ENCODE results near the gene KIF27. TPM values are rescaled to one million over a fixed set of nuclear protein-coding genes. Genes with fewer than 3 reads are reported as not detected.
A peak's percentile ranks its signal among the peaks of the same experiment; 100 is the strongest.
"Not testable (repeated sequence)": the region's sequence is repeated elsewhere in the genome, so short reads cannot be mapped to it uniquely, and the experiment has no call there.

The KIF27 gene
- total and polyA plus RNA-seq, 12 donors = 0.57 to 6.3 (median 2.9) TPM

- 8 to 10% methylated on average over 23 of the region's 23 CpGs for WGBS, 2 donors
- H3K9me3 ChIP-seq = no peaks in the 10 kb centered on the region
- peaks cover 0 to 40% (median 11%) of the 10 kb centered on the region in 9 donors for H3K36me3 ChIP-seq
- peak; percentile 24 to 36 for DNase-seq
- H3K4me1 ChIP-seq = peaks cover 4 to 23% (median 17%) of the 10 kb centered on the region in 9 donors
- TF ChIP-seq CTCF (IDR thresholded peaks at IDR 0.05) = no peak
- peak overlapping the region; percentile 28 to 92 (median 88) for H3K27ac ChIP-seq
- no peaks in the 10 kb centered on the region for H3K27me3 ChIP-seq
- peak; percentile 57 to 73 (median 68) for ATAC-seq
- intact Hi-C loops (cut with DNase I) = loop anchor here in 5 of 10 donors (1.0 to 10.0 kb wide), 5 partner anchors 23 to 306 kb away; no protein-coding TSS in a partner anchor
- peak overlapping the region; percentile 60 to 85 (median 80) for H3K4me3 ChIP-seq
These were observed 34.8 kb upstream of the KIF27 start for GRCh38 chr9:83956086-83956435.

DNA sequence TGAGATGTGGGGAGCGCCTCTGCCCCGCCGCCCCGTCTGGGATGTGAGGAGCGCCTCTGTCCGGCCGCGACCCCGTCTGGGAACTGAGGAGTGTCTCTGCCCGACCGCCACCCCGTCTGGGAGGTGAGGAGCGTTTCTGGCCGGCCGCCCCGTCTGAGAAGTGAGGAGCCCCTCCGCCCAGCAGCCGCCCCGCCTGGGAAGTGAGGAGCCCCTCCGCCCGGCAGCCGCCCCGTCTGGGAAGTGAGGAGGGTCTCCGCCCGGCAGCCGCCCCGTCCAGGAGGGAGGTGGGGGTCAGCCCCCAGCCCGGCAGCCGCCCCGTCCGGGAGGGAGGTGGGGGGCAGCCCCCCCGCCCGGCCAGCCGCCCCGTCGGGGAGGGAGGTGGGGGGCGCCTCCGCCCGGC is 26.9 kb upstream of the KIF27 start:
- H3K4me1 ChIP-seq; DNase-seq; H3K27ac ChIP-seq; H3K9me3 ChIP-seq; H3K27me3 ChIP-seq; ATAC-seq; H3K4me3 ChIP-seq; intact Hi-C loops (cut with DNase I): not testable (repeated sequence)
- H3K36me3 ChIP-seq = peaks cover 0 to 91% (median 21%) of the 10 kb centered on the region in 9 donors
- 97 to 99% methylated on average over 21 to 30 of the region's 39 CpGs for WGBS, 2 donors

DNA sequence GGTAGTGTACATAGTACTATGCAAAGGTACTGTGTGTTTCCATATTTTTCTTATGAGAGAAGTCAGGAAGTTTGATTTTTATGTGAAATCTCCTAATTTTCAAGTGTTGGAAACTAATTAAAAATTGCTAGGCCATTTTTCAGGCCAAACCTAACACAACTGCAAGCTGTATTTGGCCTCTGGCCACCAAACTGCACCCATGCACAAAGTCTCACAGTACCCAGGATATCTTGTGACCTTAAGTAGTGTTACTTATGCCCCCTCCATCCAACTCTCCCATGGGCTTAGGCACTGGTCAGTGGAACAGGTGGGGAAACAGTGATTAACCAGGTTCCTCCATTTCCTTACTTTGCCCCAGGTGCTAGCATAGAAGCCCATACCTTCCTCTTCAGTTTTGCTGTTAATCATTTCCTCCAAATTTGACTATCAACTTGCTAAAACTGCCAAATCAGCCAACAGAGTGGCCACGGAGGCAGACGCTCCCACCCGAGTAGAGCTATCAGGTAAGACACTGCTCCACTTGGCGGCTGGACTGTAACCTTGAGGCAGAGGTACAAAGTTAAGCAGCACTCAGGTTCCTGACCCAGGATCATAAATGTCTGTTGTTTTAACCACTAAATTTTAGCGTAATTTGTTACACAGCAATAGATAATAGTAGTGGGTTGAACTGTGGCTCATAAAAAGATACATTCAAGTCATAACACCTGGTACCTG is 19.5 kb upstream of the KIF27 start:
- Histone ChIP-seq H3K4me1 (peaks cover 0 to 13% (median 0%) of the 10 kb centered on the region in 9 donors), H3K9me3 (no peaks in the 10 kb centered on the region), H3K27ac (no peak overlapping the region), H3K4me3 (no peak overlapping the region), H3K27me3 (no peaks in the 10 kb centered on the region), H3K36me3 (peaks cover 0 to 80% (median 35%) of the 10 kb centered on the region in 9 donors)
- intact Hi-C loops (cut with DNase I) = no loop called here
- 83 to 88% methylated on average over 5 of the region's 5 CpGs for WGBS, 2 donors
- no peak for DNase-seq
- ATAC-seq = no peak
- no peak for TF ChIP-seq CTCF (IDR thresholded peaks at IDR 0.05)

DNA sequence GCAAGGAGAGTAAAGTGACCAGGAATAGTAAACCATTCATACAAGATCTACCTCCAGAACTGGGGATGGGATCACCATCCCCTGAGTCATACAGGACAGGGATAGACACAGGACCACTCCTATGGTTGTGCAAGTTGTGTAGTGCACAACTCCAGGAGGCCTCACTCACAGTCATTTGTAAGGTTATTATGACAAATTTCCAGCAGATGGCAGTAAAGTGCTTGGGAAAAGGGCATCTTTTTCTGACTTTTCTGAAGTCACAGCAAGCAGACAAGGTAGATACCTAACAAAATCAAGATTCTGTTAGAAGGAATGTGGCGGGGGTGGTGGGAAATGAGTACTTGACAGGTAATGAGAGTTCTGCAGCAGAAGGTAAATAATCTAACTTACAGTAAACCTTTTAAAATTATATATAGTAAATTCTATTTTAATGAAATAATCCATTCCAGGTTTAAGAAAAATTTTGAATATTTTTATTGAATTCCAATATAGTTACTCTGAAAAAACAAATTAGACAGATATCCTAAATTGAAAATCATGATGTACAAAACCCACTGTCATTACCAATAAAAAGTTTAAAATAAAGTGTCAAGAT is 16.7 kb upstream of the KIF27 start:
- WGBS, 2 donors = 41 to 56% methylated on average over 1 of the region's 1 CpG
- no peak overlapping the region for H3K4me3 ChIP-seq
- peak in 1 of 2 donors; percentile 13 for DNase-seq
- ATAC-seq = peak in 6 of 8 donors; percentile 42 to 64 (median 55)
- intact Hi-C loops (cut with DNase I) = loop anchor here (1.0 to 10.0 kb wide), 11 partner anchors 234 to 379 kb away; no protein-coding TSS in a partner anchor
- H3K4me1 ChIP-seq = peaks cover 0 to 35% (median 8%) of the 10 kb centered on the region in 9 donors
- peaks cover 0 to 52% (median 28%) of the 10 kb centered on the region in 9 donors for H3K36me3 ChIP-seq
- no peak overlapping the region for H3K27ac ChIP-seq
- H3K9me3 ChIP-seq = no peaks in the 10 kb centered on the region
- TF ChIP-seq CTCF (IDR thresholded peaks at IDR 0.05) = peak; percentile 57 to 82 (median 71)
- no peaks in the 10 kb centered on the region for H3K27me3 ChIP-seq

All from heart right ventricle (tissue), 16 donors.